SK-N-SH (cell line): ENCODE results near the gene SRSF12. TPM values are rescaled to one million over a fixed set of nuclear protein-coding genes. Genes with fewer than 3 reads are reported as not detected.

Source experiments
- CTCF ChIA-PET: fragments of 300-600, 350-600 bp; formaldehyde crosslinking; extraction: SDS; loops from one replicate; lab custom pipeline; 2021; lab: Yijun Ruan, JAX
- POLR2A ChIA-PET: fragments of 350-600 bp; sonication (Branson Sonifier 250); formaldehyde crosslinking; extraction: SDS; loops from one replicate; lab custom pipeline; 2020; ENCODE audit warnings: antibody characterized with exemption, inconsistent platforms; lab: Yijun Ruan, JAX
- DNase-seq: peaks from one replicate; pipeline ENCODE4 v3.0.0; 2012
- H2AFZ ChIP-seq: fragments of 200-600 bp; sonication (generic); 2 replicates; pipeline ENCODE4 v1.8.1; 2016; ENCODE audit warnings: antibody characterized with exemption, mild to moderate bottlenecking, low read depth
- H3F3A ChIP-seq: fragments of 200-600 bp; sonication (generic); replicated peaks from 2 replicates; pipeline ENCODE3; 2016; ENCODE audit warnings: antibody characterized with exemption, mild to moderate bottlenecking; ENCODE audit not compliant: insufficient read depth
- H3K27ac ChIP-seq, 2 experiments: fragments of 200-500 bp in 1 of 2; fragments of 200-600 bp in 1 of 2; sonication (Bioruptor generic) in 1 of 2; sonication (generic), shearing (Covaris generic) in 1 of 2; 2 replicates each; pipeline versions ENCODE4 v1.5.1 to v1.6.1; 2014 to 2016; ENCODE audit warnings: low read depth in 2 of 2, inconsistent platforms in 1 of 2, low read length in 1 of 2, mild to moderate bottlenecking in 1 of 2, mixed read lengths in 1 of 2
- H3K27me3 ChIP-seq: fragments of 200-600 bp; sonication (generic), shearing (Covaris generic); 2 replicates; pipeline ENCODE4 v1.6.1; 2016; ENCODE audit warnings: mixed run types; ENCODE audit not compliant: insufficient read depth
- H3K36me3 ChIP-seq, 2 experiments: fragments of 200-500 bp in 1 of 2; fragments of 200-600 bp in 1 of 2; sonication (Bioruptor generic) in 1 of 2; sonication (generic) in 1 of 2; replicated peaks in 1 of 2; 2 replicates each; pipeline versions ENCODE3 to v1.5.1; 2014 to 2016; ENCODE audit warnings: low read length in 1 of 2, mild to moderate bottlenecking in 1 of 2; ENCODE audit not compliant: insufficient read depth in 2 of 2, control insufficient read depth in 1 of 2
- H3K4me1 ChIP-seq, 2 experiments: fragments of 200-500 bp in 1 of 2; fragments of 200-600 bp in 1 of 2; sonication (Bioruptor generic) in 1 of 2; sonication (generic), shearing (Covaris generic) in 1 of 2; 2 replicates each; pipeline versions ENCODE4 v1.5.1 to v1.6.1; 2014 to 2016; ENCODE audit warnings: low read depth in 1 of 2, low read length in 1 of 2, mixed run types in 1 of 2; ENCODE audit not compliant: insufficient read depth in 2 of 2, control insufficient read depth in 1 of 2
- H3K4me2 ChIP-seq: fragments of 200-600 bp; sonication (generic), shearing (Covaris generic); 2 replicates; pipeline ENCODE4 v1.6.1; 2017; ENCODE audit warnings: mixed run types
- H3K4me3 ChIP-seq, 2 experiments: fragments of 200-500 bp in 1 of 2; fragments of 200-600 bp in 1 of 2; sonication (Bioruptor generic) in 1 of 2; sonication (generic), shearing (Covaris generic) in 1 of 2; 2 replicates each; pipeline versions ENCODE4 v1.5.1 to v1.8.1; 2014 to 2016; ENCODE audit warnings: low read depth in 2 of 2, inconsistent platforms in 1 of 2, low read length in 1 of 2, mild to moderate bottlenecking in 1 of 2, mixed read lengths in 1 of 2, moderate library complexity in 1 of 2
- H3K79me2 ChIP-seq: fragments of 200-600 bp; sonication (generic); 2 replicates; pipeline ENCODE4 v1.8.1; 2017; ENCODE audit warnings: mild to moderate bottlenecking; ENCODE audit not compliant: insufficient read depth
- H3K9ac ChIP-seq: fragments of 200-600 bp; sonication (generic); 2 replicates; pipeline ENCODE4 v1.6.1; 2017; ENCODE audit warnings: mixed run types
- H3K9me2 ChIP-seq: fragments of 200-600 bp; sonication (generic); 2 replicates; pipeline ENCODE4 v1.6.1; 2017; ENCODE audit warnings: mixed run types
- H3K9me3 ChIP-seq: fragments of 200-600 bp; sonication (generic); 2 replicates; pipeline ENCODE4 v1.6.1; 2017; ENCODE audit warnings: mixed run types, mild to moderate bottlenecking, moderate library complexity
- H4K20me1 ChIP-seq: fragments of 200-600 bp; sonication (generic); 2 replicates; pipeline ENCODE4 v1.6.1; 2017; ENCODE audit warnings: mild to moderate bottlenecking, mixed run types; ENCODE audit not compliant: insufficient read depth
- CHD2 ChIP-seq: fragments of 150-350 bp; IDR thresholded peaks from 2 replicates; pipeline ENCODE4 v1.6.1; 2018; ENCODE audit warnings: low read length; ENCODE audit not compliant: partially characterized antibody
- FOSL2 ChIP-seq: IDR thresholded peaks from 2 replicates; pipeline ENCODE4 v1.4.0; 2012; ENCODE audit warnings: low read depth, mild to moderate bottlenecking, moderate library complexity, borderline replicate concordance
- FOXM1 ChIP-seq: IDR thresholded peaks from 2 replicates; pipeline ENCODE4 v1.4.0; 2012; ENCODE audit warnings: low read depth, mild to moderate bottlenecking
- GABPA ChIP-seq: IDR thresholded peaks from 2 replicates; pipeline ENCODE4 v1.4.0; 2012; ENCODE audit warnings: low read depth, mild to moderate bottlenecking
- JUND ChIP-seq: IDR thresholded peaks from 2 replicates; pipeline ENCODE4 v1.4.0; 2012
- NRF1 ChIP-seq: IDR thresholded peaks from 2 replicates; pipeline ENCODE4 v1.6.1; 2012; ENCODE audit warnings: low read depth, mild to moderate bottlenecking, low read length
- POLR2AphosphoS5 ChIP-seq: IDR thresholded peaks from 2 replicates; pipeline ENCODE4 v1.6.1; 2012; ENCODE audit warnings: low read depth, low read length
- RFX5 ChIP-seq: IDR thresholded peaks from 2 replicates; pipeline ENCODE4 v1.6.1; 2012; ENCODE audit warnings: mild to moderate bottlenecking, improper control_type of control experiment, low read length
- SIN3A ChIP-seq: IDR thresholded peaks from 2 replicates; pipeline ENCODE4 v1.6.1; 2012; ENCODE audit warnings: low read depth, mild to moderate bottlenecking, low read length, moderate library complexity, borderline replicate concordance
- TAF1 ChIP-seq: IDR thresholded peaks from 2 replicates; pipeline ENCODE4 v1.6.1; 2012; ENCODE audit warnings: low read depth, mild to moderate bottlenecking, low read length, moderate library complexity, borderline replicate concordance
- YY1 ChIP-seq: IDR thresholded peaks from 2 replicates; pipeline ENCODE4 v1.4.0; 2012; ENCODE audit warnings: low read depth, mild to moderate bottlenecking
- WGBS: methylation state at CpG from one replicate; pipeline ENCODE4 v1.1.6; 2017; ENCODE audit warnings: low lambda C conversion rate; 5-methylcytosine and 5-hydroxymethylcytosine counted together
- polyA plus RNA-seq, 3 experiments: library from polyadenylated mRNA; depleted of rRNA; stranded (reverse); fragments of >200 nt; gene quantifications; 2 replicates each; pipeline ENCODE4 v1.2.3, GENCODE V29; 2012
- TF ChIP-seq, protein P1 (sequence below): fragments of 150-350 bp; IDR thresholded peaks from 2 replicates; pipeline ENCODE4 v1.6.1; 2017; ENCODE audit warnings: antibody characterized with exemption, low read length, low read depth, borderline replicate concordance
- TF ChIP-seq, protein P2 (sequence below): IDR thresholded peaks from 2 replicates; pipeline ENCODE4; 2012
- TF ChIP-seq, protein P3 (sequence below): IDR thresholded peaks from 2 replicates; pipeline ENCODE4 v1.4.0; 2012; ENCODE audit warnings: low read depth
- TF ChIP-seq, protein P4 (sequence below): IDR thresholded peaks from 2 replicates; pipeline ENCODE4 v1.4.0; 2012; ENCODE audit warnings: low read depth, borderline replicate concordance
- TF ChIP-seq, protein P5 (sequence below): fragments of 200-600 bp; sonication (generic); IDR thresholded peaks from 2 replicates; pipeline ENCODE4 v1.6.1; 2017; ENCODE audit warnings: antibody characterized with exemption, mild to moderate bottlenecking, moderate library complexity

The SRSF12 gene
- polyA plus RNA-seq, 1 of the 3 experiments (the other 2 are of a cell fraction), result 1.1 TPM

DNA sequence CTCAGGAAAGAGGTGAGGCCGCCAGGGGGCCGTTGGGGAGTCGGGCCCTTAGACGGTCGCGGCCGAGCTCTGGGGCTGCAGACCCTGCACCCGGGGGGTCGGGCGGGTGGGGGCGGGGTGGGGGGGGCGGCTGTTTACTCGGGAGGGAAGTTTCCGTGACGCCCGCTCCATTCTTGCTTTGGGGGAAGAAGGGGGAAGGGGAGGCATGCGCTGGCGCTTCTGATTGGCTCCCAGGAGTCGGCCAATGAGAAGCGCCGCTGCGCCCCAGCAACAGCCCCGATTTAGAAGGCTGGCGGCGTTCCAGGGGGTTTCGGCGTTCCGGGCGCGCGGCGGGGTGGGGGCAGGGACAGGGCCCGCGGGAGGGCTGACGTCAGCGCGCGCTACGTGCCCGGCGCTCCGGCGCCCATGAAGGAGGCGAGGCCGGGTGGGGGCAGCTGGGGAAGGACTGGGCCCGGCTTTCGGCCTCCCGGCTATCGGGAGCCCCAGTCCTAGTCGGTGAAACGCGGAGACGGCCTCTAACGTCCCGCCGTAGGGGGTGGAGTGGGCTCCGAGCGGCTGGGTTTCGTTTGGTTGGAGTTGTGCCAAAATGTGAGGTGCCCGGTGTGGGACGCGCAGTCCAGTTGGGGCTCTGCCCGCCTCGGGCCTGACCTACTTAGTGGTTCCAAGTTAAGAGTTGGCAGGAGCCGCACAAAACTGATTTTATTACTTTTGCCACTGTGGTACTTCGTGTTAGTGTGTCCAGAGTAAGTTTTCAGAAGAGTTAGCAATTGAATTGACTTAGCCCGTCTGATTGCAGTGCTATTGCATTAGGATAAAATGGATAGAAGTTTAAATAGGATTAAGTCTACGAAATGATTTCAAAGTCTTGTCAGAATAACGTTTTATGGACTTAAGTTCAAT, 36.2 kb downstream of the SRSF12 start (continued):
- TF ChIP-seq, protein P1, sequence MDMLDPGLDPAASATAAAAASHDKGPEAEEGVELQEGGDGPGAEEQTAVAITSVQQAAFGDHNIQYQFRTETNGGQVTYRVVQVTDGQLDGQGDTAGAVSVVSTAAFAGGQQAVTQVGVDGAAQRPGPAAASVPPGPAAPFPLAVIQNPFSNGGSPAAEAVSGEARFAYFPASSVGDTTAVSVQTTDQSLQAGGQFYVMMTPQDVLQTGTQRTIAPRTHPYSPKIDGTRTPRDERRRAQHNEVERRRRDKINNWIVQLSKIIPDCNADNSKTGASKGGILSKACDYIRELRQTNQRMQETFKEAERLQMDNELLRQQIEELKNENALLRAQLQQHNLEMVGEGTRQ, result no peak
- TF ChIP-seq, protein P2, sequence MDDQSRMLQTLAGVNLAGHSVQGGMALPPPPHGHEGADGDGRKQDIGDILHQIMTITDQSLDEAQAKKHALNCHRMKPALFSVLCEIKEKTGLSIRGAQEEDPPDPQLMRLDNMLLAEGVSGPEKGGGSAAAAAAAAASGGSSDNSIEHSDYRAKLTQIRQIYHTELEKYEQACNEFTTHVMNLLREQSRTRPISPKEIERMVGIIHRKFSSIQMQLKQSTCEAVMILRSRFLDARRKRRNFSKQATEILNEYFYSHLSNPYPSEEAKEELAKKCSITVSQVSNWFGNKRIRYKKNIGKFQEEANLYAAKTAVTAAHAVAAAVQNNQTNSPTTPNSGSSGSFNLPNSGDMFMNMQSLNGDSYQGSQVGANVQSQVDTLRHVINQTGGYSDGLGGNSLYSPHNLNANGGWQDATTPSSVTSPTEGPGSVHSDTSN, result peak; percentile 31
- TF ChIP-seq GABPA, result 0 out of 2 replicates have a peak, but pooled peaks have one; percentile 6
- TF ChIP-seq, protein P3, sequence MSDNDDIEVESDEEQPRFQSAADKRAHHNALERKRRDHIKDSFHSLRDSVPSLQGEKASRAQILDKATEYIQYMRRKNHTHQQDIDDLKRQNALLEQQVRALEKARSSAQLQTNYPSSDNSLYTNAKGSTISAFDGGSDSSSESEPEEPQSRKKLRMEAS, result peak; percentile 73; the same call in 1 of the 2 replicates
- peak; percentile 71 for TF ChIP-seq TAF1
- TF ChIP-seq SIN3A, result peak; percentile 49; the same call in 1 of the 2 replicates
- no peak; the same call in 1 of the 2 replicates for TF ChIP-seq FOSL2
- TF ChIP-seq, protein P4, sequence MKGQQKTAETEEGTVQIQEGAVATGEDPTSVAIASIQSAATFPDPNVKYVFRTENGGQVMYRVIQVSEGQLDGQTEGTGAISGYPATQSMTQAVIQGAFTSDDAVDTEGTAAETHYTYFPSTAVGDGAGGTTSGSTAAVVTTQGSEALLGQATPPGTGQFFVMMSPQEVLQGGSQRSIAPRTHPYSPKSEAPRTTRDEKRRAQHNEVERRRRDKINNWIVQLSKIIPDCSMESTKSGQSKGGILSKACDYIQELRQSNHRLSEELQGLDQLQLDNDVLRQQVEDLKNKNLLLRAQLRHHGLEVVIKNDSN, result 0 out of 2 replicates have a peak, but pooled peaks have one; percentile 23
- TF ChIP-seq CHD2, result peak; percentile 86
- TF ChIP-seq, all 33 proteins: peak for 23

DNA sequence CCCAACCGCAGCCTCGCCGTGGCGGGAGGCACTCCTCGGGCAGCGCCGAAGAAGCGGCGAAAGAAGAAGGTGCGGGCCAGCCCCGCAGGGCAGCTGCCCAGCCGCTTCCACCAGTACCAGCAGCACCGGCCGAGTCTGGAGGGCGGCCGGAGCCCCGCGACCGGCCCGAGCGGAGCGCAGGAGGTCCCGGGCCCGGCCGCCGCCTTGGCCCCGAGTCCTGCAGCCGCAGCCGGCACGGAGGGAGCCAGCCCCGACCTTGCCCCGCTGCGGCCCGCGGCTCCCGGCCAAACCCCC, 36.8 kb downstream of the SRSF12 start:
- H3K9me2 ChIP-seq, result no peaks in the 10 kb centered on the region
- TF ChIP-seq, protein P2, result no peak
- TF ChIP-seq, protein P4, result no peak
- TF ChIP-seq TAF1 (no peak), YY1 (no peak), NRF1 (no peak), FOXM1 (no peak), RFX5 (no peak), JUND (no peak), POLR2AphosphoS5 (no peak)
- TF ChIP-seq, protein P5, sequence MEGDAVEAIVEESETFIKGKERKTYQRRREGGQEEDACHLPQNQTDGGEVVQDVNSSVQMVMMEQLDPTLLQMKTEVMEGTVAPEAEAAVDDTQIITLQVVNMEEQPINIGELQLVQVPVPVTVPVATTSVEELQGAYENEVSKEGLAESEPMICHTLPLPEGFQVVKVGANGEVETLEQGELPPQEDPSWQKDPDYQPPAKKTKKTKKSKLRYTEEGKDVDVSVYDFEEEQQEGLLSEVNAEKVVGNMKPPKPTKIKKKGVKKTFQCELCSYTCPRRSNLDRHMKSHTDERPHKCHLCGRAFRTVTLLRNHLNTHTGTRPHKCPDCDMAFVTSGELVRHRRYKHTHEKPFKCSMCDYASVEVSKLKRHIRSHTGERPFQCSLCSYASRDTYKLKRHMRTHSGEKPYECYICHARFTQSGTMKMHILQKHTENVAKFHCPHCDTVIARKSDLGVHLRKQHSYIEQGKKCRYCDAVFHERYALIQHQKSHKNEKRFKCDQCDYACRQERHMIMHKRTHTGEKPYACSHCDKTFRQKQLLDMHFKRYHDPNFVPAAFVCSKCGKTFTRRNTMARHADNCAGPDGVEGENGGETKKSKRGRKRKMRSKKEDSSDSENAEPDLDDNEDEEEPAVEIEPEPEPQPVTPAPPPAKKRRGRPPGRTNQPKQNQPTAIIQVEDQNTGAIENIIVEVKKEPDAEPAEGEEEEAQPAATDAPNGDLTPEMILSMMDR, result no peak
- DNase-seq, result no peak
- peaks cover 15% of the 10 kb centered on the region for H3F3A ChIP-seq
- H3K9ac ChIP-seq, result peak overlapping the region; percentile 100
- 1% methylated on average over 12 of the region's 36 CpGs for WGBS
- peak overlapping the region; percentile 94 to 97 for H3K27ac ChIP-seq
- no peaks in the 10 kb centered on the region for H3K27me3 ChIP-seq
- no peak overlapping the region for H2AFZ ChIP-seq
- peaks cover 44% of the 10 kb centered on the region for H3K79me2 ChIP-seq
- POLR2A ChIA-PET, result interaction anchor here (0.9 to 1.2 kb wide), 5 partner anchors 36 to 93 kb away, joined by 3 to 11 read pairs (median 5); partner anchors contain the start of genes PM20D2 and SRSF12
- H3K9me3 ChIP-seq, result no peaks in the 10 kb centered on the region
- peaks cover 22 to 29% of the 10 kb centered on the region in 2 experiments for H3K36me3 ChIP-seq
- H4K20me1 ChIP-seq, result peaks cover 44% of the 10 kb centered on the region
- peaks cover 4 to 18% of the 10 kb centered on the region in 2 experiments; a peak in 2 of 4 replicates for H3K4me1 ChIP-seq
- peak overlapping the region; percentile 85 for H3K4me2 ChIP-seq
- H3K4me3 ChIP-seq, result peak overlapping the region; percentile 93 to 95
- CTCF ChIA-PET, result interaction anchor here (0.7 to 8.8 kb wide), 3 partner anchors 14 to 98 kb away, joined by 3 to 53 read pairs (median 5); no protein-coding TSS in a partner anchor
